Nephron (organoid): ENCODE measurements around the gene LHX1.

Experiments
- H3K27ac Mint-ChIP-seq, 3 experiments: 2 replicates each; pipeline ENCODE4 v1.8.0; 2020; ENCODE audit warnings: mixed read lengths in 3 of 3, mild to moderate bottlenecking in 2 of 3, moderate library complexity in 1 of 3
- H3K27me3 Mint-ChIP-seq: 2 replicates; pipeline ENCODE4 v1.8.0; 2021; ENCODE audit warnings: low read depth, mild to moderate bottlenecking, moderate library complexity, mixed read lengths
- H3K36me3 Mint-ChIP-seq: 2 replicates; pipeline ENCODE4 v1.8.0; 2020; ENCODE audit warnings: low read depth, mixed read lengths
- H3K4me1 Mint-ChIP-seq: 2 replicates; pipeline ENCODE4 v1.8.0; 2020; ENCODE audit warnings: mixed read lengths
- H3K4me3 Mint-ChIP-seq, 3 experiments: 2 replicates each; pipeline ENCODE4 v1.8.0; 2020; ENCODE audit warnings: mild to moderate bottlenecking in 3 of 3, mixed read lengths in 3 of 3, moderate library complexity in 2 of 3
- H3K9me3 Mint-ChIP-seq: 2 replicates; pipeline ENCODE4 v1.8.0; 2020; ENCODE audit warnings: mixed read lengths
- CTCF ChIP-seq, 3 experiments: fragments of 200-600 bp; sonication (generic); IDR thresholded peaks; one replicate each; pipeline ENCODE4 v1.5.0; 2021; ENCODE audit warnings: antibody characterized with exemption in 3 of 3; ENCODE audit not compliant: unreplicated experiment in 3 of 3

The LHX1 gene

GRCh38 chr17:36937001-36937958 is at the start of gene LHX1:
TSS of gene LHX1 (plus strand) at chr17:36937475. CDS start at chr17:36938198, 723 bp downstream.
- H3K27ac Mint-ChIP-seq = peak within 1 kb of the TSS in 2 of 3 experiments; percentile 91 to 97
- peaks cover 3% of the 10 kb centered on the region for H3K9me3 Mint-ChIP-seq
- no peak for TF ChIP-seq CTCF (IDR thresholded peaks at IDR 0.05; ENCODE audit: unreplicated experiment in 3 of 3)
- H3K4me1 Mint-ChIP-seq = peaks cover 50% of the 10 kb centered on the region
- peak within 1 kb of the TSS; percentile 64 to 94 (median 92) for H3K4me3 Mint-ChIP-seq
- peaks cover 100% of the 10 kb centered on the region for H3K27me3 Mint-ChIP-seq
- peaks cover 10% of the 10 kb centered on the region for H3K36me3 Mint-ChIP-seq

- H3K27me3 Mint-ChIP-seq = peaks cover 44% of the 10 kb centered on the region
- TF ChIP-seq CTCF (IDR thresholded peaks at IDR 0.05; ENCODE audit: unreplicated experiment in 3 of 3) = no peak
- no peaks in the 10 kb centered on the region for H3K9me3 Mint-ChIP-seq
- H3K4me1 Mint-ChIP-seq = peaks cover 39% of the 10 kb centered on the region
- H3K27ac Mint-ChIP-seq = peak overlapping the region; percentile 61 to 69 (median 67)
- no peaks in the 10 kb centered on the region for H3K36me3 Mint-ChIP-seq
- H3K4me3 Mint-ChIP-seq = no peak overlapping the region
Observed at GRCh38 chr17:36888236-36888951, 48.9 kb upstream of the LHX1 start.

GRCh38 chr17:36889770-36890349 is 47.4 kb upstream of the LHX1 start:
- Mint-ChIP-seq H3K4me3 (no peak overlapping the region), H3K4me1 (peaks cover 39% of the 10 kb centered on the region), H3K27me3 (peaks cover 36% of the 10 kb centered on the region), H3K27ac (peak overlapping the region in 2 of 3 experiments; percentile 36 to 39), H3K36me3 (no peaks in the 10 kb centered on the region), H3K9me3 (no peaks in the 10 kb centered on the region)
- no peak for TF ChIP-seq CTCF (IDR thresholded peaks at IDR 0.05; ENCODE audit: unreplicated experiment in 3 of 3)

GRCh38 chr17:36890398-36891168 is 46.7 kb upstream of the LHX1 start:
- TF ChIP-seq CTCF (IDR thresholded peaks at IDR 0.05; ENCODE audit: unreplicated experiment in 3 of 3) = no peak
- Mint-ChIP-seq H3K4me3 (no peak overlapping the region), H3K9me3 (no peaks in the 10 kb centered on the region), H3K4me1 (peaks cover 35% of the 10 kb centered on the region), H3K27ac (no peak overlapping the region), H3K27me3 (peaks cover 40% of the 10 kb centered on the region), H3K36me3 (no peaks in the 10 kb centered on the region)

- H3K4me1 Mint-ChIP-seq = peaks cover 30% of the 10 kb centered on the region
- H3K27ac Mint-ChIP-seq = peak overlapping the region in 1 of 3 experiments; percentile 29
- peaks cover 38% of the 10 kb centered on the region for H3K27me3 Mint-ChIP-seq
- no peaks in the 10 kb centered on the region for H3K9me3 Mint-ChIP-seq
- no peaks in the 10 kb centered on the region for H3K36me3 Mint-ChIP-seq
- no peak for TF ChIP-seq CTCF (IDR thresholded peaks at IDR 0.05; ENCODE audit: unreplicated experiment in 3 of 3)
- H3K4me3 Mint-ChIP-seq = no peak overlapping the region
Observed at GRCh38 chr17:36892112-36892838, 45.0 kb upstream of the LHX1 start.
